GM19240 (cell line): ENCODE data around the gene PUSL1.

Experiments used
- DNase-seq: peaks from one replicate; pipeline ENCODE4 v3.0.0; 2011; ENCODE audit warnings: low spot score; ENCODE audit not compliant: insufficient read length

Gene PUSL1

DNA sequence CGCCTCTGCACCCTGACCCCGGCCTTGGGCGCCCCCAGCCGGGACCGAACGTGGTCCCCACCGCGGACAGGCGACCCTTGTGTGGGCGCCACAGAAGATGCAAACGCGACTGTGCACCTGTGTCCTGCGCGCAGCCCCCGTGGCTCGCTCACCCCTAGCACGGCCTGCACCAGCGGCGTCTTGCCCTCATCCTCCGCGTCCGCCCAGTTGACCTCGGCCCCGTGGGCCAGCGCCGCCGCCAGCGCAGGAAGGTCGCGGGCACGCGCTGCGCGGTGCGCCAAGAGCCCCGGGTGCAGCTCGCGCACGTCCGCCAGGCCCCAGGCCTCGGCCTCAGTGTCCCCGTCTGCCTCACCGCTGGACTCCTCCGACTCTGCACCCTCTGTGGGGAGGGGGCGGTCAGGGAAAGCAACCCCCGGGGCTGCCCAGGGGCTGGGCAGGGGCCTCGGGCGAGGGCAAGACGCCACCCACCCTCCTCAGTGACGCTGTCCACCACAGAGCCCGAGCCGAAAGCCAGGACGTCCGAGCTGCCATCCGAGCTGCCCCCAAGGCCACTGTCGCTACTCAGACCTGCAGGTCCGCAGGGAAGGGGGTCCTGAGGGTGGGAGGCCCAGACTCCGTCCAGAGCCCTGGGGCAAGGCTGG, 14.0 kb upstream of the PUSL1 start:
- no peak for DNase-seq

GRCh38 chr1:1295154-1295923, 13.1 kb upstream of the PUSL1 start:
- no peak for DNase-seq

GRCh38 chr1:1296070-1297061, 12.0 kb upstream of the PUSL1 start:
- no peak for DNase-seq

GRCh38 chr1:1297802-1298424, 10.5 kb upstream of the PUSL1 start:
- DNase-seq: no peak

DNA sequence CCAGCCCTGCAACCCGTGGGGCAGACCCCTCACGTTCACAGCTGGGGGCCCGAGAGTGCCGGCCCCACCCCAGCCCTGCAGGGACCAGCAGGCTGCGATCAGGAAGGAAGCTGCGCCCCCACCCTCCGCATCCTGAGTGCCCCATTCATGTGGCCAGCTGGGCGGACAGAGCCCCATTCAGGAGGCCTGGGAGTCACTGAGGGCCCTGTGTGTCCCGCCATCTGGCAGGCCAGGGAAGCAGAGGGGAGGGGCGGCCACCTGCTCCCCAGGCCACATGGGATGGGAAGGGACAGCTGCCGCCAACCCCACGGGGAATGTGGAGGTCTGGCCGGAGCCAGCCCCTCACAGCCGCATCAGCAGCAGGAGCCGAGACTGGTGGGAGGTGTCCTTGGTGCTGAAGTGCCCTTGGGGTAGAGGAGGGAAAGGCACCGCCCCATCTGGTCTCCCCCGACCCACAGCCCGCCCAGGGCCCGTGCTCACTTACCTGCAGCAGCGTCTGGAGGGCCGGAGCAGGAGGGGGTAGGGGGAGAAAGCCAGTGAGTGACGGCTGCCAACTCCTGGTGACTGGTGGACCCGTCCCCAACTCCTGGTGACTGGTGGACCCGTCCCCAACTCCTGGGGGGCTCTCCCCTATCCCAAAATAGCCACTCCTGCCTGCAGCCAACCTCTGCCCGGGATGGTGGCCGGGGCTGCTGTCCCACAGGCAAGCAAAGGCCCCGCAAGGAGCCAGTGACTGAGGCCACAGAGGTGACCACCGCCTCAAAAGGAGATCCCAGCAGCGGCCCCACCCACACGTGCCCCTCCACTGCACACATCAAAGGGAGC, 9.3 kb upstream of the PUSL1 start:
- no peak for DNase-seq

GRCh38 chr1:1299686-1300351, 8.6 kb upstream of the PUSL1 start:
- no peak for DNase-seq

- no peak for DNase-seq
Measured at GRCh38 chr1:1300352-1300739, 8.1 kb upstream of the PUSL1 start.

GRCh38 chr1:1302006-1302430, 6.4 kb upstream of the PUSL1 start:
- no peak for DNase-seq

- DNase-seq: no peak
Measured at GRCh38 chr1:1302951-1303509, 5.4 kb upstream of the PUSL1 start.

DNA sequence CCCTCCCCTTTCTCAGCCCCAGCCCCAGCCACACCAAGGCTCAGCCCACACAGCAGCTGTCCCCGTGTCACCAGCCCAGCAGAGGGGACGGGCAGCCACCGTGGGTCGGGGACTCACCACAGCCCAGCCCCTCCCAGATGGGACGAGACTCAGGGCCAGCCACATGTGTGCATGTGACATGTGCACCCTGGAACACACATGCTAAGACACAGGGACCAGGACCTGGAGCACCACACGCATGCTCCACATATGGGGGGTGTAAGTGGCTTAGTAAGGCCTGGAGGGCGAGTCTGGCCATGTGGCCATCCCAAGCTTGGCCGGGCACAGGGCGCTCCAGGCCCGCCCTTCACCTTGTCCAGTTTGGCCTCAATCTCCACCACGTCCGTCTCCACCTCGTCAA, 4.7 kb upstream of the PUSL1 start:
- DNase-seq: no peak

DNA sequence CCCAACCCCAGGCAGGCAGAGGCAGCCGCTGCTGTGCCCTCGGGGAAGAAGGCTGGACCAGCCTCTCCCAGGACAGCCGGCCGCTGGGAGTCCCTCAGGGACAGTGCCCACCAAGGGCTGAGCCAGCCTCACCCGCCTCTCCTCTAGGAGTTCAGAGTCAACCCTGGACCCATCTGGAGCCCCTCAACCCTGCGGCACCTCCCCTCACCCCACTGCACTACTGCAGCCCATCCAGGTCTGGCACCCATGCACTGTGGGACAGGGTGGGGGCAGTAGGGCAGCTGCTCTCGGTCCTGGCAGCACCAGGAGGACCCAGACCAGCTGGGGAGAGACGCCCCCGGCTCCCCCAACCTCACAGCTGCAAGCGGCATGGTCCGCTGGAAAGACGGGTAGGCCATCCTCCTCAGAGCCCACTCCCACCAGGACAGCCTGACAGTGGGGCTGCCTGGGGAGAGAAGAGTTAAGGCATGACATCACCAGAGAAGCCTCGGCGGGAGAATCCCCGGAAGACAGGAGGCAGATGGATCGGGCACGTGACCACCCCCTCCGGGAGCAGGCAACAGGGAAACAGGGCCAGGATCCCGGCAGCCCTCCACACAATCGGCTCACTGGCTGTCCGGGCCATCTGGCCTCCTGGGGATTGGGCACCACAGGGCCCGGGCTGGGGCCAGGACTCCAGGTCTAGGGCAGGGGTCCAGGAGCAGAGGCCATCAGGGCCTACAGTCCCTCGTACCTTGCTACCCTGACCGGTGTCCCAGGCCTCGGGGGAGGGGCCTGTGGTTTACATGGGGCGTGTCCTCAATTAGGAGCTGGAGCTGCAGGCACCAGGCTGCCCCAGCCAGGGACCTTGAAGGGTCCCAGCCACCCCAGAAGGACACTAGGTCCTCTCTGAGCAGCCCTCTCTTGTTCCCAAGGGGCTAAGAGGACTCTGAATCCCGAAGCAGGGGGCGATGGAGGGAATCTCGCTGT, 3.8 kb upstream of the PUSL1 start:
- DNase-seq: no peak

DNA sequence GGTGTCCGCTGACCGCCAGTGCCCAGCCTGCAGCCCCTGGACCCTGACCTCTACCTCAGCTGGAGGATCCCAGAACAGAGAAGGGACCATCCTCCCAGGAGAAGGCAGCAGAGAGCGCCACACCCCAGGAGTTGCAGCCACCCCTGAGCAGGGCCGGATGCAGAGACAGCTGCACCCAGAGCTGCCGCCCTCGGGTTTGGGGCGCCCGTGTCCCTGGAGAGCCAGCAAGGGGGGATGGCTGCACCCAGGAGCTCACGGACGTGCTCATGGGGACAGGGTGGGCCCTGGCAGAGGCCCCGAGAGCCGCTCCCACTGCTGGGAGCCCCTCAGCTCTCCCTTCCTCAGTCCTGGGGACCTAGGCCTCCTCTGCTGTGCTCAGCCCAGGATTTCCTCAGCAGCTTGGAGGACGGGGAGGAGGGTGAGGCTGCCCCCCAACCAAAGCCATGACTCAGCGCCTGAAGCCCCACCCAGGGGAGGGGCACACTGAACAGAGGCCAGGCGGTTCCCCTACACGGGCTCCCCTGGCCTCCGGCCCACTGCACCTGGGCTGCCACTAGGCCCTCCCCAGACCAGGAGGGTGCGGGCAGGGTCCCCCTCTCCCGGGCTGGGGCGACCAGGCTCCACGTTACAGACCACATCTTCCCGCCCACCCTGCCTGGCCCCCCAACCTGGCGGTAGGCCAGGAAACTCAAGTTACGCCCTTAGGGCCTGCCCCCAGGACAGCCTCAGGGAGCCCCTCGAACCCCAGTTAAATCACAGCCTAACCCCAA, 2.9 kb upstream of the PUSL1 start:
- no peak for DNase-seq

DNA sequence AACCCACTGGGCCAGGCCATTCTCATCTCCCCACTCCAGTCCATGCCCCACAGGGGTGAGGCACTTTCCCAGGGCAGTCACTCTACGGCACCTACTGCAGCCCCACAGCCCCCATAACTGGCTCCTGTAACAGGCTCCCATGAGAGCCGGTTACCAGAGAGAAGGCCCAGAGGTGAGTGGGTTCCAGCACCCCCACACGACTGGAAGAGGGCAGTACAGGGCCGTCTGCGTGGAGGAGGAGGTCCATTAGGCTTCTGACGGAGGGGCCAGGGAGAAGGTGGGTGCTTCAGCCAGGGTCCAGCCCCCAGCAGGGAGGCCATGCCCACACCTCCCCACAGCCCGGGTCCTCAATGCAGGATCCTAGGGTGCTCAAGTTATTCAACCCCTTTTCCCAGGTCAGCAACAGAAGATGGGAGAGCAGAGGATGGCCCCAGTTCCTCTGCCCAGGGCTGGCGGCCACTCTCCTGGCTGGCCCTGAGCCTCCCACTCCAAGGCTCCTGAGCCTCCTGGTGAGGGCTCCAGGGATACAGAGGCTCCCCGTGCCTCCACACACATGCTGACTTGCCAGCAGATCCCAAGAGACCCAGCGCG, 2.2 kb upstream of the PUSL1 start:
- no peak for DNase-seq

DNA sequence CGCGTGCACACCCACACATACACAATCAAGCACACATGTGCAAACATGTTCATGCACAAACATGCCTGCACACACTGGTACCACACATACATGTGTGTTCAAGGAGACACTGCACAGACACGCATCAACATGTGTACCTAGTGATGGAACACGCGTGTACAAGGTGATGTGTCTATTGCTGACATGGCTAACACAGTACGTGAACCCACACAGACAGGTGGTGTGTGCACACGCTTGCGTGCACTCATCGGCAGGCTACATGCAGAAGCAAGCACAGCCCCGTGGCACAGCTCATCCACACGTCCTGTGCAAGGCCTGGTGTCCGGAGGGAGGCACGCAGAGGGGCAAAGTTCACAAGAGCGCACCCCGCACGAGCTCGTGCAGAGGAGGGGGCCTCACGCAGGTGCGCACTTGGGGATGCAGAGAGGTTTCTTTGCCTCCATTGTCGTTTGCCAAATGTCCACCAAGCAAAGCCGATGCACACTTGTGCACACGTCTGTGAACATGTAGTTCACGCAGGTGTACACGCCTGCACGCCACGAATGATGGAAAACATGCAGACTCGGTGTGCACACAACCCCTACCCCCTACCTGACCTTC, 1.6 kb upstream of the PUSL1 start:
- DNase-seq: no peak

GRCh38 chr1:1307261-1307922, 1.0 kb upstream of the PUSL1 start:
- no peak for DNase-seq

GRCh38 chr1:1308756-1309250, 406 bp downstream of the PUSL1 start:
- DNase-seq: no peak
